DMS114 treated with DMSO at 0.1 percent for 48 hours (cell line): ENCODE measurements around the gene MYH9.
"Not testable (repeated sequence)": the region's sequence is repeated elsewhere in the genome, so short reads cannot be mapped to it uniquely, and the experiment has no call there.

ENCODE experiments used
- DNase-seq: peaks from one replicate; lab custom pipeline; 2025; ENCODE audit not compliant: unreplicated experiment; lab: John Stamatoyannopoulos, UW

The MYH9 gene

DNA sequence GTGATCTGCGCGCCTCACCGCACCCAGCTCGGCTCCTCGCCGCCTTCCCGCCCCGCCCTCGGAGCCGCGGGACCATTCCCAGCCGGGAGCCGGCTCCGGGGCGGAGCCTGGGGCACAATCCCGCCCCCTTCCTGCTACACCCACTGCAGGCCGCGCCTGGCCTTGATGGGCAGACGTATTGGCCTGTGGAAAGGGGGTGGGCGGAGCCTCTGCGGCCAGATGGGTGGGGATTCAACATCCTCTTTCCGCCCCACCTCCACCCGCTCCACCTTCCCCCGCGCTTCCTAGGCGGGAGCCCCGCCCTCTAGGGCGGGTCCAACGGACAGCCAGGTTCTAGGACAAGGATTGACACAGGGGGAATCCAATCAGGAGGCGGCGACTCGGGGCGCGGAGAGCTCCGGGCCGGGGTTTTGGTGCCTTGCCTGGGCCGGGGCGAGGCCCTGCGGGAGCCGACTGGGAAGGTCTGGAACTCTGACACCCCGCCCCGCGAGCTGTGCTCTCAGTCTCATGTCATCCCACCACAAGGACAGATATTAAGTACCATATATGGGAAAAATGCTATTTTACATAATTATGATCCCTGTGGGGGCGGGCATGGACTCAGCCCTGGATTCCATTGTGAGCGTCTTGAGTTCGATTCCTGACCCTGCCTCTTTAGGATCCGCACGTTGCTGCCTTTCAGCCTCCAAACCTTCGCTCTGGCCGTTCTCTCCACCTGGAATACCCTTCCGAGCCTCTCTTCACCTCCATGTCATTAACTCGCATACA, at the start of gene MYH9:
TSS of gene MYH9 (minus strand) at position 9 of the 768 bp plus-strand sequence. CDS start 38,731 bp downstream, outside the sequence.
- DNase-seq = peak; percentile 95

- no peak for DNase-seq
These were observed 48.0 kb upstream of the MYH9 start for GRCh38 chr22:36435516-36436415.

GRCh38 chr22:36433318-36434231, 45.8 kb upstream of the MYH9 start:
- no peak for DNase-seq

DNA sequence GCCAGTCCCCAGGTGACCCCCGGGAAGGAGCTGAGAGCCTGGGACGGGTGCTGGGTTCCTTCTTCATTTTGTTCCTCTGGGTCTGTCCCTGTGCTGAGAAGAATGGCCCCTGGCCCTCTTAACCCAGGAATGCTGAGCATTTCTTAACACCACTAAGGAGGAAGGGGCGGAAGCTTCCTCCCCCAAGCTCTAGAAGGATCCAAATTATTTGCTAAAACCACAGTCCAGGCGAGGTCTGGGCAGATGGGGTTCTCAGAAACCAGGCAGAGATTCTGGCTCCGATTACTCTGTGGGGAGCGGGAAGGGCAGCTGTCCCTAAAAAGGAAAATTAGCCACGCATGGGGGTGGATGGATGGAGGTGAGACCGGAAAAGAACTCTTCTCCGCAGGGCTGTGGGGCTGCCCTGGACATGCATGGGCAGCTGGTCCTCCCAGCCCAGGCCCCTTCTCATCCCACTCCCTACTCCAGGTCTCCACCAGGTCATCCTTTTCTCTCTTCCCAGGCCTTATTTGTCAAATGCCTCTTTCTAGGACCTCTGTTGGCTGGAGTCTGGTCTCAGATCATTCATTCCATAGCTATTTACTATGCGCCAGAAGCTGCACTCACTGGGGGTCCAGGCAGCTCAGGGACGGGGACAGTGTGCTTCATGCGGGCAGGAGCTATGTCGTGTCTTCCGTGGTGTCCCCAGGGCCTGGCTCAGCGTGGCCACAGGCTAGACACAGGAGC, 45.0 kb upstream of the MYH9 start:
- no peak for DNase-seq

DNA sequence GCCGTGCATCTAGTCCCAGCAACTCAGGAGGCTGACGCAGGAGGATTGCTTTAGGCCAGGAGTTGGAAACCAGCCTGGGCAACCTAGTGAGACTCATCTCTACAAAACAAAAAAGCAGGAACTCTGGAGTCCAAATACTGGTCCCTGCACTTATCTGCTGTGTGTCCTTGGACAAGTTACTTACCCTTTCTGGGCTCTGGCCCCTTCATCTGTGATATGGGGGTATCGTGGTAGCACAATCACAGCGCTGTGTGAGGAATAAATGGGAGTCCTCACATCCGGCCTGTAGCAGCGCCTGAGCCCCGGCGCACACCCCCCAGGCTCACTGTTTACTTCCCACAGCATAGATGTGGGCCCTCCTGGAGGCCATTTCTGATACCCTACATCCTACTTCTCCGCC, 44.2 kb upstream of the MYH9 start:
- DNase-seq = no peak

DNA sequence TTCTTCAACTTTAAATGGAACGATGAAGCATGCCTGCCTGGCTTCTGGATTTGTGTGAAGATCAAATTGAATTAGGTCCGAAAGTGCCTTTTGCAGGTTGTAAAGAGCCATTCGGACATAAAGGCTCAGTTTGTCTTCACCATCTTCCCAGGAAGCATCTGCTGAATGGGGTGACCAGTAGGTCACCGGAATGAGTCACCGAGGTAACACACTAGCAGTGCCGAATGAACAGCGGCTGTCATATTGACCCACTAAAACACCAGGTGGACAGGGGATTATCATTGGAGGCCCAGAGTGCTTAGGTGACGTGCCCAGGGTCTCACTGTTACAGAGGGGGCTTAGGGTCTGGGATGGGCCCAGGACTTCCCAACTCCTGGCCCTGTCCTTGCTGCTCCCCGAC, 43.1 kb upstream of the MYH9 start:
- no peak for DNase-seq

DNA sequence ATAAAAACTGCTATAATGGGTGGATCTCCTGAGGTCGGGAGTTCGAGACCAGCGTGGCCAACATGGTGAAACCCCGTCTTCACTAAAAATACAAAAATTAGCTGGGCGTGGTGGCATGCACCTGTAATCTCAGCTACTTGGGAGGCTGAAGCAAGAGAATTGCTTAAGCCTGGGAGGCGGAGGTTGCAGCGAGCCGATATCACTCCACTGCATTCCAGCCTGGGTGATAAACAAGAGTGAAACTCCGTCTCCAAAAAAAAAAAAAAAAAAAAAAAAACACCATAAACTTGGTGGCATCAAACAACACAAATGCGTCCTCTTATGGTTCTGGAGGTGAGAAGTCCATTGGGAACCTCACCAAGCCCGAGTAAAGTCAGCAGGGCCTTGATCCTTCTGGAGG, 40.2 kb upstream of the MYH9 start:
- DNase-seq = not testable (repeated sequence)

- DNase-seq = no peak
These were observed 38.3 kb upstream of the MYH9 start for GRCh38 chr22:36425977-36426523.

DNA sequence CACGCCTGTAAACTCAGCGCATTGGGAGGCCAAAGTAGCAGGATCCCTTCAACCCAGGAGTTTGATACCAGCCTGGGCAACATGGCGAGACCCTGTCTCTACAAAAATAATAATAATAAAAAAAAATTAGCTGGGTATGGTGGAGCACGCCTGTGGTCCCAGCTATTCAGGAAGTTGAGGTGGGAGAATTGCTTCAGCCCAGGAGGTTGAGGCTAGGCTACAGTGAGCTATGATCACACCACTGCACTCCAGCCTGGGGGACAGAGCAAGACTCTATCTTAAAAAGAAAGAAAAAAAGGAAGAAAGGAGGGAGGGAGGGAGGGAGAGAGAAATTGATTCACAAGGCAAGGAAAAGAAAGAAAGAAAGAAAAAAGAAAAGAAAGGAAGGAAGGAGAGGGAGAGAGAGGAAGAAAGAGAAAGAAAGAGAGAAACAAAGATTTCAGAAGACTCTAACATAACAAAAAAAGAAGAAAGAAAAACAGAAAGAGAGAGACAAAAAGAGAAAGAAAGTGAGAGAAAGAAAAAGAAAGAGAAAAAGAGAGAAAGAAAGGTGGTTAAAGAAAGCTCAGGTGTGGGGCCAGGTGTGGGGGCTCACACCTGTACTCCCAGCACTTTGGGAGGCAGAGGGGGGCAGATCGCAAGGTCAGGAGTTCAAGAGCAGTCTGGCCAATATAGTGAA, 37.3 kb upstream of the MYH9 start:
- no peak for DNase-seq

- DNase-seq = not testable (repeated sequence)
These were observed 36.7 kb upstream of the MYH9 start for GRCh38 chr22:36424466-36424865.

- DNase-seq = no peak
These were observed 36.0 kb upstream of the MYH9 start for GRCh38 chr22:36423461-36424404.

DNA sequence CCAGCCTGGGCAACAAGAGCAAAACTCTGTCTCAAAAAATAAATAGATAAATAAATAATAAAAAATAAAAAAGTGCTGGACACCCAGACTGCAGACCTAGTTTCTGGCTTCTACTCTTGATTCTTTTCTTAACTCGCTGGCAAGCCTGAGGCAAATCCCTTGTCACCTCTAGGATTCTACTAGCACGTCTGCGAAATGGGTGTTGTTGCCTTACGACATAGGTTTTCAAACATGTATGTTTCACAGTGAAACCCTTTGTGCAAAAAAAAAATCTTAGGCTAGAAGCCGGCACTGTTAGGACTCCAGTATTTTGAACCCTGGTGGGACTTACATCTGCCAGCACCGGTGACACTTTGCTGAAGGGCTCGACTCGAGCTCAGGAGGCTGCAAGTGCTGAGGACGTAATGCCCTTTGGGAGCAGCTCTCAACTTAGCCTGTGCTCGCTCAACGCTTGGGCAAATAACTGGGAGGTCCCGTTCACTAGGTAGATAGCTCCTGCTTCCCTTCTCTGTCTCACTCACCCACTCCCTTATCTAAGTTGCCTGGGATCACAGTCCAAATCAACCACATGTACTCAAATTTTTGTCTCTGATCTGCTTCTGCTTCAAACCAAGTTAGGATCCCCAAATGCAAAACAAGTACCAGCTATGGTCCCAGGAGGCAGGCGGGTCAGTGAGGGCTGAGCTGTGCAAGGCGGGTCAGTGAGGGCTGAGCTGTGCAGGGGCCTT, 34.7 kb upstream of the MYH9 start:
- no peak for DNase-seq

DNA sequence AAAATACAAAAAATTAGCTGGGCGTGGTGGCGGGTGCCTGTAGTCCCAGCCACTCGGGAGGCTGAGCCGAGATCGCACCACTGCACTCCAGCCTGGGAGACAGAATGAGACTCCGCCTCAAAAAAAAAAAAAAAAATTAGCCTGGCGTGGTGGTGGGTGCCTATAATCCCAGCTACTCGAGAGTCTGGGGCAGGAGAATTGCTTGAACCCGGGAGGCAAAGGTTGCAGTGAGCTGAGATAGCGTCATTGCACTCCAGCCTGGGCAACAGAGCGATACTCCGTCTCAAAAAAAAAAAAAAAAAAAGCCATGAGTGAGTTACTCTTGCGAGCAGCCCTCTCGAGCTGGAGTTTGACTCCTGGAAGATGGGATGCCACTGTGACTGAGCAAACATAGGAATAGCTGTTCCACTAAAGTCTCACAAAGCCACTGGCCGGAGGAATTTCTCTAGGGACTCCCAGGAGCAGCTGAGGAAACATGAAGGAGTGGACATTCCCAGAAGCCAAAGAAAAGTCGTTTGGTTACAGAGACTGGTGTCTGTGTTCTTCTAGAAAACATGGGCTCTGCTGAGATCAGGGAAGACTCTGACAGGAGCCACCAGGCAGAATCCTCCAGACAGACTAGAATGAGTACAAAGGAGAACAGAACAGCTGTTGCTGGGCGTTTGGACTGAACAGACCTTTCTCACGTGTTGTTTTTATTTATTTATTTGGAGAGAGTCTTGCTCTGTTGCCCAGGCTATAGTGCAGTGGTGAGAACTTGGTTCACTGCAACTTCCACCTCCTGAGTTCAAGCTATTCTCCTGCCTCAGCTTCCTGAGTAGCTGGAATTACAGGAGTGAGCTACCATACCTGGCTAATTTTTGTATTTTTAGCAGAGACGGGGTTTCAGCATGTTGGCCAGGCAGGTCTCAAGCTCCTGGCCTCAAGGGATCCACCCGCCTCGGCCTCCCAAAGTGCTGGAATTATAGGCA, 32.4 kb upstream of the MYH9 start:
- DNase-seq = no peak

GRCh38 chr22:36419177-36419911, 31.6 kb upstream of the MYH9 start:
- no peak for DNase-seq

DNA sequence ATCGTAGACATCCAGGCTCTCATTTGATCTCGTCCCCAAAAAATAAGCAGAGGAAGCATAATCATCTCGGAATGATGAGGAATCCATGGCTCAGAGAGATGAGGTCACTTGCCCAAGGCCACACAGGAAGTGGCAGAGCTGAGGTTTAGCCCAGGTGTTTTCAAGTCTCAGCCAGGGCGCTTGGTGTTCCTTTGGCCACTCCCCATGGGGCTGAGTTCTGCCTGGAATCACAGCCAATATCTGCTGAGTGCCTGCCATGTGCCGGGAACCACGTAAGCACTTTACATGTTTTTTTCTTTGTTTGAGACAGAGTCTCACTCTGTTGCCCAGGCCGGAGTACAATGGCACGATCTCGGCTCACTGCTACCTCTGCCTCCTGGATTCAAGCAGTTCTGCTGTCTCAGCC, 29.5 kb upstream of the MYH9 start:
- DNase-seq = no peak
